Neural cell (in vitro differentiated cells): Measurements from ENCODE around the gene ADM.

ENCODE experiments used
- POLR2AphosphoS5 ChIP-seq: IDR thresholded peaks from 2 replicates; pipeline ENCODE4 v1.6.1; 2012
- RAD21 ChIP-seq: fragments of 450-650 bp; conservative IDR thresholded peaks from 2 replicates; pipeline ENCODE4 v1.6.1; 2014; ENCODE audit warnings: antibody characterized with exemption, mild to moderate bottlenecking, moderate library complexity
- TF ChIP-seq, protein P1 (sequence below): fragments of 450-650 bp; IDR thresholded peaks from 2 replicates; pipeline ENCODE4 v1.5.1; 2014; ENCODE audit warnings: antibody characterized with exemption, mild to moderate bottlenecking, moderate library complexity; ENCODE audit not compliant: poor library complexity, severe bottlenecking

GRCh38 chr11:10314199-10315072 lies 9.6 kb downstream of the ADM start:
- TF ChIP-seq, protein P1, sequence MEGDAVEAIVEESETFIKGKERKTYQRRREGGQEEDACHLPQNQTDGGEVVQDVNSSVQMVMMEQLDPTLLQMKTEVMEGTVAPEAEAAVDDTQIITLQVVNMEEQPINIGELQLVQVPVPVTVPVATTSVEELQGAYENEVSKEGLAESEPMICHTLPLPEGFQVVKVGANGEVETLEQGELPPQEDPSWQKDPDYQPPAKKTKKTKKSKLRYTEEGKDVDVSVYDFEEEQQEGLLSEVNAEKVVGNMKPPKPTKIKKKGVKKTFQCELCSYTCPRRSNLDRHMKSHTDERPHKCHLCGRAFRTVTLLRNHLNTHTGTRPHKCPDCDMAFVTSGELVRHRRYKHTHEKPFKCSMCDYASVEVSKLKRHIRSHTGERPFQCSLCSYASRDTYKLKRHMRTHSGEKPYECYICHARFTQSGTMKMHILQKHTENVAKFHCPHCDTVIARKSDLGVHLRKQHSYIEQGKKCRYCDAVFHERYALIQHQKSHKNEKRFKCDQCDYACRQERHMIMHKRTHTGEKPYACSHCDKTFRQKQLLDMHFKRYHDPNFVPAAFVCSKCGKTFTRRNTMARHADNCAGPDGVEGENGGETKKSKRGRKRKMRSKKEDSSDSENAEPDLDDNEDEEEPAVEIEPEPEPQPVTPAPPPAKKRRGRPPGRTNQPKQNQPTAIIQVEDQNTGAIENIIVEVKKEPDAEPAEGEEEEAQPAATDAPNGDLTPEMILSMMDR, result no peak
- TF ChIP-seq RAD21, result no peak
- TF ChIP-seq POLR2AphosphoS5, result no peak
